GM21576 (cell line): ENCODE measurements around the gene RPS29.
"Not testable (repeated sequence)": the region's sequence is repeated elsewhere in the genome, so short reads cannot be mapped to it uniquely, and the experiment has no call there.

Experiments
- ATAC-seq: cut with Tn5 transposase; IDR thresholded peaks from one replicate; pipeline ENCODE4 v1.9.1; 2021; ENCODE audit warnings: mild to moderate bottlenecking, moderate library complexity; ENCODE audit not compliant: unreplicated experiment

The RPS29 gene

DNA sequence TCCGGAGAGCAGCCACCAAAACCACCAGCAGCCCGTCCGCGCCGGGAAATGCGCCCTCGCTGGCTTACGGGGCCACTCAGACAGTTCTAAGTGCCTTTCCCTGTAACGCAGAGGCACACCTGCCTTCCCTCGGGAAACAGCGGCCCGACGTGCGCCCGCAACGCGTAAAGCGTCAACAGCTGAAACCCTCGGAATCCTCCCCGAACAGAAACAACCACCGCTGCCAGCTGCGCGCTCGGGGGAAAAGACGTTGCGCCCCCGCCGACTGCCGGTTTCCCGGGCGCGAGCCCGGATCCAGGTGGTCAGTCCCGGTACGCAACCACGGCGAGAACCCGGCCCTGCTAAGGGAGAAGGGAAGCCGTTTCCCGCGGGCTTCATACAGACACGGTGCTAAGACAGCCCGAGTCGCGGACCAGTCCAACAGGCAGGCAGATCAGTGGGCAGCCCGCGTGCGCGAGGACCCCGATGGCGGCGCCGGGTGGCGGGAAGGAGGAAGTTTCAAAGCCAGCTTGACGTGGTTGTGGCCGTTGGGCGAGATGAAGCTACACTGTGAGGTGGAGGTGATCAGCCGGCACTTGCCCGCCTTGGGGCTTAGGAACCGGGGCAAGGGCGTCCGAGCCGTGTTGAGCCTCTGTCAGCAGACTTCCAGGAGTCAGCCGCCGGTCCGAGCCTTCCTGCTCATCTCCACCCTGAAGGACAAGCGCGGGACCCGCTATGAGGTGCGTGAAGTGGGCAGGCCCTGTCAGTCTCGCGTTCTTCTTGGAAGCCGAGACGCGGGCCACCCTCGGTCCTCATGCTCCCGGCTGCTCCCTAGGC lies 12.5 kb upstream of the RPS29 start, which contains the start of gene LRR1:
TSS of gene LRR1 (plus strand) at position 456 of the 816 bp plus-strand sequence. CDS start at position 537, 81 bp downstream.
- ATAC-seq: peak; percentile 34

GRCh38 chr14:49598189-49598484 lies 12.0 kb upstream of the RPS29 start:
- no peak for ATAC-seq

GRCh38 chr14:49594347-49595091 lies 8.3 kb upstream of the RPS29 start:
- no peak for ATAC-seq

DNA sequence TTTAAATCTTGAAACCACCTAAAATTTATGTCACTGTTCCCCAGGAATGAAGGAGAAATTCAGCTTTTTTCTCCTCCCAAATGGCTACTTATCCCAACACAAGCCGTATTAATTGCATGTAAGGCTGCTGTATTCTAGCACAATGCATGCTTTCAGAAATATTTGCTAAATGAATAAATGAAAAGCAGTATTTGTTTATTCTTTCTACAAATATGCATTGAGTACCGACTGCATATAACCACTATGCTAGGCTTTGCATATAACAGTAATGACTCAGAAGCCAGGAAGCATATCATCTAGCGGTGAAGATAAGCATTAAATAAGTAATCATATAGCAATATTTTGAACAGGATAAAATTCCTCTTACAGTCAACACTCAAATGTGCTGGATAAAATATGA lies 6.8 kb upstream of the RPS29 start:
- no peak for ATAC-seq

DNA sequence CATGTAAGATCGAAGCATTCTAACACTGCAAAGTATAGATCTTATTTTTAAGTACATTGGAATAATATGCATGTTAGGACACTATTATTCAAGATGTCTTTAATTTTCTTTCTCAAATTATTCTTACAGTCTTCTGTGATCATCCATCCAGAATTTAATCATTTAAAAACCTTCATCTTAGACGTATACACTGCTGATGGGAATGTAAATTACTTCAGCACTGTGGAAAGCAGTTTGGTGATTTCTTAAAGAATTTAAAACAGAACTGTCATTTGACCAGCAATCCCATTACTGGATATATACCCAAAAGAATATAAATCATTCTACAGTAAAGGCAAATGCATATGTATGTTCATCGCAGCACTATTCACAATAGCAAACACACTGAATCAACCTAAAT lies 3.2 kb upstream of the RPS29 start:
- no peak for ATAC-seq

DNA sequence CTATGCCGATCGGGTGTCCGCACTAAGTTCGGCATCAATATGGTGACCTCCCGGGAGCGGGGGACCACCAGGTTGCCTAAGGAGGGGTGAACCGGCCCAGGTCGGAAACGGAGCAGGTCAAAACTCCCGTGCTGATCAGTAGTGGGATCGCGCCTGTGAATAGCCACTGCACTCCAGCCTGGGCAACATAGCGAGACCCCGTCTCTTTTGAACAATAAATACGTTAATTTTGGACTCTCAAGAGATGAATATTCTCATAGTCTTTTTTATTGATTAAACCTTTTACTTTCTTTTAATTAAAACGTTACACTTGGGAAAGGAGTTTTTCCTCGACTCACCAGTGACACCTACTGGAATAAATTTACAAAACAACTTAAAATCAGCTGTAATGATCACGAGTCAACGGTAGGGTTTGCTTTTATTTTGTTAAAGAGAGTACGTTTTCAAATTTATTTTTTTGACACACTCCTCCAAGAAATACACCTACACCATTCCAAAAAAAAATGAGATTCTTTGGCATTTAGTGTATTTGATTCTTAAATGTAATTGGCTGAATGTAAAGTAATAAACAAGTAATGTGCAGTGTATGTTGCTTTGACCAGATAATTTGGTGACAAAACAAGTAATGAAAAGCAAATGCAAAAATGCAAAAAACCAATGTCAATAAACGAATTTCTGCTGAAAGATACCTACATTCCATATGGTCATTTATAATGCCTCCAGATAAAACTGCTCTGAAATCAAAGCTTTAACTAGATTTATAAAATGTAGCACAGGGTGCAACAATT lies 687 bp upstream of the RPS29 start:
- ATAC-seq: peak; percentile 31

DNA sequence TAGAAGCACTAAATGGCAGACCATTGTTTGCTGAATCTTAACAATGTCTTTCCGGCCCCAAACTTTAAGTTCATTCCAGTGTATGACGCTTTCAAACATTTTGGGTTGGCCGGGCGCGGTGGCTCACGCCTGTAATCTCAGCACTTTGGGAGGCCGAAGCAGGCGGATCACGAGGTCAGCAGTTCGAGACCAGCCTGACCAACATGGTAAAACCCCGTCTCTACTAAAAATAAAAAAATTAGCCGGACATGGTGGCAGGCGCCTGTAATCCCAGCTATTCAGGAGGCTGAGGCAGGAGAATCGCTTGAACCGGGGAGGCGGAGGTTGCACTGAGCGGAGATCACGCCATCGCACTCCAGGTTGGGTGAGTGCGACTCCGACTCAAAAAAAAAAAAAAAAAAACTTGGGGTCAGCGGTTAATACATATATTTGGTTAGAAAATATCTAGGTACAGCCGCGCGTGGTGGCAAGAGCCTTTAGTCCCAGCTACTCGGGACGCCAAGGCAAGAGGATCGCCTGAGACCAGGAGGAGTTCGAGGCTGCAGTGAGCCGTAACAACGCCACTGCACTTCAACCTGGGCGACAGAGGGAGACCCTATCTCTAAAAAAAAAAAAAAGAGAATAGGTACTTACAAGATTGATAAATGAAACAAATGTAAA lies 1.1 kb downstream of the RPS29 start:
- not testable (repeated sequence) for ATAC-seq

- ATAC-seq: no peak
These were observed 2.1 kb downstream of the RPS29 start for GRCh38 chr14:49584058-49584457.

- ATAC-seq: no peak
These were observed 2.6 kb downstream of the RPS29 start for GRCh38 chr14:49583629-49584028.

GRCh38 chr14:49582113-49582977 lies 3.8 kb downstream of the RPS29 start:
- no peak for ATAC-seq

DNA sequence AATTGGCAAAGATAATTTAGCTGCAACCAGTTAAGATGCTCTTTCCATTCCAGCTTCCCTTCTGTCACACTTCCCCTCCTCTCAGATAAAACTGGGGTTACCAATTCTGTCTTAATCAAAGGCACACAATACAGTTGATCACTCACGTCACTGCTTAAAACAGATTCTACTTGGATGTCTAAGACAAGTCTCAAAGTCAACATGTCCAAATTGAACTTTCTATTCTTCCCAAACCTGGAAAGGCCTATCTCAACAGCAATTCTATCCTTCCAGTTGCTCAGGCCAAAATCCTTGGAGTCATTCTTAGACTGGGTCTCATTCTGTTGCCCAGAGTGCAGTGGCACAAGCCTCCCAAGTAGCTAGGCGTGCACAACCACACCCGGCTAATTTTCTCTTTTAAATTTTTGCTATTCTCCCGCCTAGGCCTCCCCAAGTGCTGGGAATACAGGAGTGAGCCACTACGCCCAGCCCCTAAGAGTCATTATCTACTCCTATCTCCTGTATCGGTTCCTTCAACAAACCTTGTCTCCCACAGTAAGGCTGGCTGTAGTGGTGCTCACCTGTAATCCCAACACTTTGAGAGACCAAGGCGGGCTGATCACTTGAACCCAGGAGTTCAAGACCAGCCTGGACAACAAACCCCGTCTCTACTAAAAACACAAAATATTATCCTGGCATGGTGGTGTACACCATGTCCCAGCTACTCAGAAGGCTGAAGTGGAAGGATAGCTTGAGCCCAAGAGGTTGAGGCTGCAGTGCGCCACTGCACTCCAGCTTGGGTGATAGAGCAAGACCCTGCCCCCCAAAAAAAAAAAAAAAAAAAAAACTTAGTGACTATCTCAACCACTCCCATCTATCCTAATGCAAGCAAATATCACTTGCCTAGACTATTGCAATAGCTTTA lies 4.7 kb downstream of the RPS29 start:
- ATAC-seq: no peak

- no peak for ATAC-seq
These were observed 6.3 kb downstream of the RPS29 start for GRCh38 chr14:49579841-49580240.

DNA sequence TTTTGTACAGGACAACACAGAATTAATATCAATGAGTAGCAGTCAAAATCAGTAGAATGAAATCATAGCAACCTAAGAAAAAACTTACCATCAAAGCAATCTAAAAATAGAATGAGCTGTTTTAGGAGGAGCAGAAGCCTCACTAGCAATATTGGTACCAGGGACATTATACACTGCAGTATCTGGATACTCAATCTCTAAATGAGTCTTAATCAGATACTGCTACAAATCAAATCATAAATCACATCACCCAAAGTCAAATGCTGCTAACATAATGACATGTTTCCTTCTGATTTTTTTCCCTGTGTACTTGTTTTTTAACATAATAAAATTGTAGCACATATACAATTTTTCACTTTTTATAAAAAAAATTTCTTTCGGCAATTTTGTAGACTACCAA lies 8.0 kb downstream of the RPS29 start:
- no peak for ATAC-seq

- ATAC-seq: no peak
These were observed 12.1 kb downstream of the RPS29 start for GRCh38 chr14:49574038-49574437.

DNA sequence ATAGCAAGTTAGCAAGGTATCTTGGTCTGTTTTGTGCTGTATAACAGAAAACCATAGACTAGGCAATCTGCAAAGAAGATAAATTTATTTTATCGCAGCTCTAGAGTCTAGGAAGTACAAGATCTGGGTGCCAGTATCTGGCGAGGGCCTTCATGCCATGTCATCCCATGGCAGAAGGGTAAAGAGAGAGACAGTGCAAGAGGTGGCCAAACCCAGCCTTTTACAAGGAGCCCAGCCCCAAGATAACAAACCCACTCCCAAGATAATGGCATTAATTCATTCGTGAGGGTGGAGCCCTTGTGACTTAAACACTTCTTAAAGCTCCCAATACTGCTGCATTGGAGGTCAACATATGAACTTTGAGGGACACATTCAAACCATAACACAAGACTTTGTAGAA lies 16.9 kb downstream of the RPS29 start:
- ATAC-seq: no peak

GRCh38 chr14:49566714-49567113 lies 19.5 kb downstream of the RPS29 start:
- no peak for ATAC-seq

DNA sequence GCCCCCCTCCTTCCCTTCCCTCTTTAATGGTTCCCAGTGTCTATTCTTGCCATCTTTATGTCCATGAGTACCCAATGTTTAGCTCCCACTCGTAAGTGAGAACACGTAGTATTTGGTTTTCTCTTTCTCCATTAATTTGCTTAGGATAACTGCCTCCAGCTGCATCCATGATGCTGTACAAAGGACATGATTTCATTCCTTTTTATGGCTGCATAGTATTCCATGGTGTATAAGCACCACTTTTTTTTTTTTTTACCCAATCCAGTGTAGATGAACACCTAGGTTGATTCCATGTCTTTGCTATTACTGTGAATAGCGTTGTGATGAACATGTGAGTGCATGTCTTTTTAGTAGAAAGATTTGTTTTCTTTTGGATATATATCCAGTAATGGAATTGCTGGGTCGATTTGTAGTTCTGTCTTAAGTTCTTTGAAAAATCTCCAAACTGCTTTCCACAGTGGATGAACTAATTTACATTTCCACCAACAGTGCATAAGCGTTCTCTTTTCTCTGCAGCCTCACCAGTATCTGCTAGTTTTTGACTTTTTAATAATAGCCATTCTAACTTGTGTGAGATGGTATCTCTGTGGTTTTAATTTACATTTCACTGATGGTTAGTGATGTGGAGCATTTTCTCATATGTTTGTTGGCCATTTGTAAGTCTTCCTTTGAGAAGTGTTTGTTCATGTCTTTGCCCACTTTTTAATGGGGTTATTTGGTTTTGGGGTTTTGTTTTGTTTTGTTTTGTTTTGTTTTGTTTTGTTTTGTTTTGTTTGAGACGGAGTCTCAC lies 26.0 kb downstream of the RPS29 start:
- ATAC-seq: no peak

GRCh38 chr14:49553892-49554291 lies 32.3 kb downstream of the RPS29 start:
- ATAC-seq: no peak
